NB4 (cell line): Measurements from ENCODE around the gene KCNJ12.

Experiments used
- DNase-seq: peaks from one replicate; pipeline ENCODE4 v3.0.0; 2010; ENCODE audit warnings: low read depth
- H3K4me3 ChIP-seq: one replicate; pipeline ENCODE4 v1.5.1; 2011; ENCODE audit warnings: mild to moderate bottlenecking, low read depth, low read length, moderate library complexity
- CTCF ChIP-seq: IDR thresholded peaks from one replicate; pipeline ENCODE4 v1.5.1; 2012; ENCODE audit warnings: low read depth, low read length
- MAX ChIP-seq: IDR thresholded peaks from 2 replicates; pipeline ENCODE4 v1.6.1; 2011; ENCODE audit warnings: low read depth, low read length
- MYC ChIP-seq: IDR thresholded peaks from 2 replicates; pipeline ENCODE4 v1.6.1; 2011; ENCODE audit warnings: low read depth, low read length
- POLR2A ChIP-seq: IDR thresholded peaks from 2 replicates; pipeline ENCODE4 v1.6.1; 2011; ENCODE audit warnings: mild to moderate bottlenecking; ENCODE audit not compliant: insufficient read length; ENCODE audit errors: extremely low read depth

KCNJ12 gene

GRCh38 chr17:21360048-21360447, 16.1 kb upstream of the KCNJ12 start:
- TF ChIP-seq MAX (peak; percentile 11; the same call in 1 of the 2 replicates), MYC (0 out of 2 replicates have a peak, but pooled peaks have one; percentile 17), CTCF (no peak)
- no peak overlapping the region for H3K4me3 ChIP-seq
- DNase-seq: peak; percentile 82

GRCh38 chr17:21361020-21361809, 14.9 kb upstream of the KCNJ12 start:
- DNase-seq: no peak
- no peak overlapping the region for H3K4me3 ChIP-seq
- TF ChIP-seq MYC (no peak), MAX (no peak), CTCF (no peak), POLR2A (no peak)

GRCh38 chr17:21362331-21362931, 13.7 kb upstream of the KCNJ12 start:
- TF ChIP-seq POLR2A: no peak
- TF ChIP-seq CTCF: no peak
- no peak for TF ChIP-seq MYC
- TF ChIP-seq MAX: no peak
- no peak for DNase-seq
- H3K4me3 ChIP-seq: no peak overlapping the region

- TF ChIP-seq CTCF (no peak), MAX (no peak), POLR2A (no peak), MYC (no peak)
Measured at GRCh38 chr17:21363776-21364642, 12.1 kb upstream of the KCNJ12 start.

GRCh38 chr17:21365016-21365415, 11.1 kb upstream of the KCNJ12 start:
- H3K4me3 ChIP-seq: no peak overlapping the region
- TF ChIP-seq MAX: no peak
- no peak for TF ChIP-seq MYC
- TF ChIP-seq CTCF: no peak
- TF ChIP-seq POLR2A: no peak
- DNase-seq: no peak

More at GRCh38 chr17:21363776-21364642, 12.1 kb upstream of the KCNJ12 start:
- no peak for DNase-seq
- H3K4me3 ChIP-seq: no peak overlapping the region
